Coronary artery (tissue), 2 donors: ENCODE data around the gene DHRS7C.

ENCODE experiments used
- DNase-seq: peaks from one replicate; pipeline ENCODE4 v3.0.0-alpha.2; 2017; ENCODE audit warnings: low spot score
- H3K27ac ChIP-seq, 2 donors: fragments of 200-600 bp; sonication (generic); one replicate each; pipeline ENCODE4 v1.5.1; 2016 to 2019
- H3K4me3 ChIP-seq: fragments of 200-600 bp; sonication (generic); 2 replicates; pipeline ENCODE4 v1.5.1; 2016; ENCODE audit warnings: mild to moderate bottlenecking, moderate library complexity
- TF ChIP-seq, protein P1 (sequence below): fragments of 200-600 bp; sonication (generic); IDR thresholded peaks from one replicate; pipeline ENCODE4 v1.5.1; 2019; ENCODE audit warnings: antibody characterized with exemption

The DHRS7C gene

DNA sequence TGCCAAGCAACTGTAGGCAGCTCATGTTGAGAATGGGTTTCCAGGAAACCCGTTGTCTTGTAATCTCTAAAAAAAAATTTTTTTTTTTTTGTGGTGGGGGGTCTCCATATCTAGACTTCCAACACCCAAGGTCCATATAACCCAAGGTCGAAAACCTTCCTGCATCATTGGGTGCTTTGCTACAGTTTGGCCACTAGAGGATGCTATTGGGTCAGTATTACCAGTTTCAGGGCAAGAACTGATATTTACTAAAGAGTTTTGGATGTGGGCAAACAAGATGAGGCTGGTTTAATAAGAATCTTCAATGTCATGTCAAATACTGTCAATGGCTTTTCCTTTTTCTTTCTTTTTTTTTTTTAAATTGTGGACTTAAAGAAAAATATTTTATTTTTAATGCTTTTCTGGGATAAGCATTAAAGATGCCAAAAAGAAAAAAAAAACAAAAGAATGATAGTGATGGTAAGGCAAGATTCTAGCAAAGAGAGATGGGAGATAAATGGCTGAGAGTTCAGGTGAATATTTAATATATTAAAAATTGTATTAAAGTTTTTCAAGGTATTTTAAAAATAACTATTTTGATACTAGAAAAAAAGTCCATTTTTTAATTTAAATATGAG, 62.2 kb downstream of the DHRS7C start:
- no peak overlapping the region for H3K27ac ChIP-seq
- H3K4me3 ChIP-seq = no peak overlapping the region
- DNase-seq = no peak
- TF ChIP-seq, protein P1, sequence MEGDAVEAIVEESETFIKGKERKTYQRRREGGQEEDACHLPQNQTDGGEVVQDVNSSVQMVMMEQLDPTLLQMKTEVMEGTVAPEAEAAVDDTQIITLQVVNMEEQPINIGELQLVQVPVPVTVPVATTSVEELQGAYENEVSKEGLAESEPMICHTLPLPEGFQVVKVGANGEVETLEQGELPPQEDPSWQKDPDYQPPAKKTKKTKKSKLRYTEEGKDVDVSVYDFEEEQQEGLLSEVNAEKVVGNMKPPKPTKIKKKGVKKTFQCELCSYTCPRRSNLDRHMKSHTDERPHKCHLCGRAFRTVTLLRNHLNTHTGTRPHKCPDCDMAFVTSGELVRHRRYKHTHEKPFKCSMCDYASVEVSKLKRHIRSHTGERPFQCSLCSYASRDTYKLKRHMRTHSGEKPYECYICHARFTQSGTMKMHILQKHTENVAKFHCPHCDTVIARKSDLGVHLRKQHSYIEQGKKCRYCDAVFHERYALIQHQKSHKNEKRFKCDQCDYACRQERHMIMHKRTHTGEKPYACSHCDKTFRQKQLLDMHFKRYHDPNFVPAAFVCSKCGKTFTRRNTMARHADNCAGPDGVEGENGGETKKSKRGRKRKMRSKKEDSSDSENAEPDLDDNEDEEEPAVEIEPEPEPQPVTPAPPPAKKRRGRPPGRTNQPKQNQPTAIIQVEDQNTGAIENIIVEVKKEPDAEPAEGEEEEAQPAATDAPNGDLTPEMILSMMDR = peak; percentile 73

DNA sequence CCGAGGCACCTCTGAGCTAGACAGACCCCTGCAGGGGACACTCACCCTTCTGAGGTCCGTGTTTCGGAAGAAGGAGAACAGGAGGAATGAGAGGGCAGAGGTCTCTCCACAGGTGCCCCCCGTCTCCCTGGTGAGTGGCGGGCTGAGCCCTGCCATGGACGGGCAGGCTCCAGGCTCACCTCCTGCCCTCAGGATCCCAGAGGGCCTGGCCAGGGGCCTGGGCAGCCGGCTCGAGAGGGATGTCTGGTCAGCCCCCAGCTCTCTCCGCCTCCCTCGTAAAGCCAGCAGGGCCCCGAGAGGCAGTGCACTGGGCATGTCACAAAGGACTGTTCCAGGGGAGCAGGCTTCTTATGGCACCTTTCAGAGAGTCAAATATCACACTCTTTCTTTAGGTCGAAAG, 62.8 kb downstream of the DHRS7C start:
- H3K4me3 ChIP-seq = no peak overlapping the region
- TF ChIP-seq, protein P1 = no peak
- H3K27ac ChIP-seq = no peak overlapping the region
- DNase-seq = no peak

DNA sequence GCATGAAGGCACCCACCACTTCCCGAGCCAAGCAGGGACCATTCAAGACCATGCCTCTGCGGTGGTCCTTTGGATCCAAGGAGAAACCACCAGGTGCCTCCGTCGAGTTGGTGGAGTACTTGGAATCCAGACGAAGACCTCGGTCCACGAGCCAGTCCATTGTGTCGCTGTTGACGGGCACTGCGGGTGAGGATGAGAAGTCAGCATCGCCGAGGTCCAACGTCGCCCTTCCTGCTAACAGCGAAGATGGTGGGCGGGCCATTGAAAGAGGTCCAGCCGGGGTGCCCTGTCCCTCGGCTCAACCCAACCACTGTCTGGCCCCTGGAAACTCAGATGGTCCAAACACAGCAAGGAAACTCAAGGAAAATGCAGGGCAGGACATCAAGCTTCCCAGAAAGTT, 63.4 kb downstream of the DHRS7C start:
- Histone ChIP-seq H3K4me3 (no peak overlapping the region), H3K27ac (no peak overlapping the region)
- no peak for DNase-seq
- TF ChIP-seq, protein P1 = no peak

DNA sequence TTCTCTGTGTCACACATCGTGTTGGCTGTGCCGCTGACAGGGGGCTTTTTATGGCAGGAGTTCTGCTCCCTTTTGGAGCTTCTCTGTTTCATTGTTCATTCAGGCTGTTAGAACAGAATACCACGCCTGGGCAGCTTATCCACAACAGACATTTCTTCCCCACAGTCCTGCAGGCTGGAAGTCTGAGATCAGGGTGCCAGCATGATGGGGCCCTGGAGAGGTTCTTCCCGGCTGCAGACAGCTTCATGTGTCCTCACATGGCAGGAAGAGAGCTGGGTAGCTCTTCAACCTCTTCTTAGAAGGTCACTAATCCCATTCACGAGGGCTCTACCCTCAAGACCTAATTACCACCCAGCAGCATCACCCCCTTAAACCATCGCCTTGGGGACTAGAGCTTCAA, 65.1 kb downstream of the DHRS7C start:
- TF ChIP-seq, protein P1 = no peak
- Histone ChIP-seq H3K27ac (no peak overlapping the region), H3K4me3 (no peak overlapping the region)
- DNase-seq = no peak

DNA sequence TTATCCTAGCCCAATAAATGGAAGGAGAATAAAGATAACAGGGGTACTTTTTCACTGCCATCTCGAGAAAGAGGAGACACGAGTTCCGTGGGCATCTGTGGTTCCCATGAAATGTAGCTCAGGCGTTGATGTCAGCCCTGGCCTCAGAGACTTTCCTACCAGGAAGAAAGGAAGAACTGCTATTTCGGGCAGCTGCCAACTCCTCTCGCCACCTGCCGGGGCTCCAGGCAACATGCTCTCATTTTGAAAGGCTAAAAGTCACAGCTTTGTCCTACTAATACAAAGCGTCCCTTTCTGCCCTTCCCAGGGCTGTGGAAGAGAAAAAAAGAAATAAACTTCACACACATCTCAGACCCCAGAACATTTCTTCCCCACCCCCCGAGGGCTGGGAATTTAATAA, 65.8 kb downstream of the DHRS7C start:
- Histone ChIP-seq H3K27ac (no peak overlapping the region), H3K4me3 (no peak overlapping the region)
- TF ChIP-seq, protein P1 = no peak
- DNase-seq = no peak
